Right renal cortex interstitium (tissue), 3 donors: ENCODE data around the gene INO80D. TPM values are rescaled to one million over a fixed set of nuclear protein-coding genes. Genes with fewer than 3 reads are reported as not detected.
"Not testable (repeated sequence)": the region's sequence is repeated elsewhere in the genome, so short reads cannot be mapped to it uniquely, and the experiment has no call there.

Experiments
- DNase-seq, 3 donors: peaks; one replicate each; pipeline ENCODE4 v3.0.0-alpha.2; 2013; ENCODE audit warnings: low read depth in 3 of 3, low spot score in 2 of 3
- polyA plus RNA-seq, 3 donors: library from polyadenylated mRNA; unstranded; fragments of 120-200 nt; gene quantifications; one replicate each; pipeline ENCODE4 v1.2.1, GENCODE V29; 2013; ENCODE audit not compliant: insufficient read length in 3 of 3

Gene INO80D
- 10 to 100 TPM in 1 of 3 donors, 1 to 10 TPM in 2; 9.0 to 10.0 (median 9.1) TPM for polyA plus RNA-seq

- DNase-seq: peak in 2 of 3 donors; percentile 68 to 76
These were observed at the start of gene INO80D for GRCh38 chr2:206085742-206086445. TSS of gene INO80D (minus strand) at chr2:206086174. CDS start at chr2:206063016, 23,158 bp downstream.

- DNase-seq: no peak
These were observed 41.7 kb upstream of the INO80D start for GRCh38 chr2:206127656-206128055.

- DNase-seq: no peak
These were observed 39.9 kb upstream of the INO80D start for GRCh38 chr2:206125901-206126300.

- DNase-seq: not testable (repeated sequence)
These were observed 36.6 kb upstream of the INO80D start for GRCh38 chr2:206122569-206122968.

GRCh38 chr2:206116278-206116677, 30.3 kb upstream of the INO80D start:
- DNase-seq: no peak

GRCh38 chr2:206115026-206115578, 29.1 kb upstream of the INO80D start:
- DNase-seq: no peak

- DNase-seq: no peak
These were observed 27.0 kb upstream of the INO80D start for GRCh38 chr2:206112846-206113547.

- DNase-seq: no peak
These were observed 26.1 kb upstream of the INO80D start for GRCh38 chr2:206112108-206112507.

GRCh38 chr2:206108713-206109112, 22.7 kb upstream of the INO80D start:
- no peak for DNase-seq

- no peak for DNase-seq
These were observed 19.6 kb upstream of the INO80D start for GRCh38 chr2:206105541-206105940.

GRCh38 chr2:206105038-206105437, 19.1 kb upstream of the INO80D start:
- no peak for DNase-seq

GRCh38 chr2:206098872-206099271, 12.9 kb upstream of the INO80D start:
- not testable (repeated sequence) for DNase-seq

GRCh38 chr2:206098471-206098870, 12.5 kb upstream of the INO80D start:
- DNase-seq: no peak

- no peak for DNase-seq
These were observed 10.9 kb upstream of the INO80D start for GRCh38 chr2:206096876-206097275.

- no peak for DNase-seq
These were observed 9.8 kb upstream of the INO80D start for GRCh38 chr2:206095536-206096332.

- no peak for DNase-seq
These were observed 6.3 kb upstream of the INO80D start for GRCh38 chr2:206092297-206092696.

GRCh38 chr2:206088248-206088647, 2.3 kb upstream of the INO80D start:
- DNase-seq: no peak

- peak in 1 of 3 donors; percentile 9 for DNase-seq
These were observed 859 bp upstream of the INO80D start for GRCh38 chr2:206086716-206087350.

GRCh38 chr2:206084870-206085741, 868 bp downstream of the INO80D start:
- DNase-seq: peak in 1 of 3 donors; percentile 15
